ENCODE results near the gene GPT2. TPM values are rescaled to one million over a fixed set of nuclear protein-coding genes. Genes with fewer than 3 reads are reported as not detected.

The GPT2 gene
- total RNA-seq, 1 experiment from 2014 or later: 81.8 TPM

GRCh38 chr16:46857368-46857945 is 26.7 kb upstream of the GPT2 start:
- no peak overlapping the region for H3K4me3 Mint-ChIP-seq
- TF ChIP-seq ZNF532 (CRISPR knock-in tag; IDR thresholded peaks at IDR 0.05; ENCODE audit: borderline replicate concordance): no peak
- TF ChIP-seq ZSCAN18 (CRISPR knock-in tag; IDR thresholded peaks at IDR 0.05): no peak
- no peak for TF ChIP-seq MAX (CRISPR knock-in tag; IDR thresholded peaks at IDR 0.05)
- TF ChIP-seq JAZF1 (CRISPR knock-in tag; IDR thresholded peaks at IDR 0.05): no peak
- no peak for TF ChIP-seq ZNF512 (CRISPR knock-in tag; IDR thresholded peaks at IDR 0.05; ENCODE audit: borderline replicate concordance)
- TF ChIP-seq ATF1 (CRISPR knock-in tag; IDR thresholded peaks at IDR 0.05): no peak
- no peak for TF ChIP-seq ZNF219 (CRISPR knock-in tag; IDR thresholded peaks at IDR 0.05; ENCODE audit: borderline replicate concordance)
- TF ChIP-seq ELF4 (CRISPR knock-in tag; IDR thresholded peaks at IDR 0.05; ENCODE audit: low read depth): no peak
- TF ChIP-seq ATF3 (CRISPR knock-in tag; conservative IDR thresholded peaks at IDR 0.05): no peak
- no peak for TF ChIP-seq FOXP1 (CRISPR knock-in tag; IDR thresholded peaks at IDR 0.05; ENCODE audit: borderline replicate concordance)
- TF ChIP-seq HMGXB4 (CRISPR knock-in tag; IDR thresholded peaks at IDR 0.05): no peak
- no peak for TF ChIP-seq NR2C2 (CRISPR knock-in tag; IDR thresholded peaks at IDR 0.05)
- H3K9me3 Mint-ChIP-seq: peaks cover 3% of the 10 kb centered on the region
- ChIA-PET CTCF (interaction anchor here (0.6 to 2.4 kb wide), 10 partner anchors 8 to 184 kb away, joined by 3 to 17 read pairs (median 4); partner anchors contain the start of gene GPT2), POLR2A (interaction anchor here (0.5 to 0.7 kb wide), 2 partner anchors 10 to 67 kb away, joined by 3 to 4 read pairs; no protein-coding TSS in a partner anchor)
- H3K36me3 Mint-ChIP-seq: 0 out of 2 replicates have a peak, but pooled peaks cover under 1% of the 10 kb centered on the region
- peak; percentile 24; the same call in 1 of the 2 replicates for ATAC-seq
- H3K27ac Mint-ChIP-seq: no peak overlapping the region
- peaks cover 17% of the 10 kb centered on the region for H3K4me1 Mint-ChIP-seq
- no peak for DNase-seq (ENCODE audit: low spot score)
- H3K27me3 Mint-ChIP-seq (ENCODE audit: low read depth): no peaks in the 10 kb centered on the region

GRCh38 chr16:46858151-46858550 is 26.0 kb upstream of the GPT2 start:
- Mint-ChIP-seq H3K9me3 (peaks cover 7% of the 10 kb centered on the region), H3K36me3 (0 out of 2 replicates have a peak, but pooled peaks cover 2% of the 10 kb centered on the region), H3K4me1 (peaks cover 18% of the 10 kb centered on the region), H3K27me3 (ENCODE audit: low read depth) (no peaks in the 10 kb centered on the region), H3K4me3 (no peak overlapping the region), H3K27ac (no peak overlapping the region)
- DNase-seq (ENCODE audit: low spot score) (no peak), ATAC-seq (no peak)
- ChIA-PET CTCF (interaction anchor here (1.0 to 2.4 kb wide), 8 partner anchors 8 to 85 kb away, joined by 3 to 17 read pairs (median 4); partner anchors contain the start of gene GPT2), POLR2A (interaction anchor here (0.7 kb wide), 1 partner anchor 66 kb away, joined by 4 read pairs; no protein-coding TSS in a partner anchor)
- TF ChIP-seq ZNF425 (CRISPR knock-in tag; conservative IDR thresholded peaks at IDR 0.05) (no peak), ZNF232 (CRISPR knock-in tag; IDR thresholded peaks at IDR 0.05) (no peak), GTF2I (CRISPR knock-in tag; conservative IDR thresholded peaks at IDR 0.05) (no peak), ERG (CRISPR knock-in tag; IDR thresholded peaks at IDR 0.05) (no peak)

All from WTC11 (cell line).